ENCODE measurements around the gene PRICKLE3.

GRCh38 chrX:49163555-49164419, 22.4 kb downstream of the PRICKLE3 start:
- peak; percentile 50 for TF ChIP-seq CTCF (IDR thresholded peaks at IDR 0.05; ENCODE audit: low read depth, low read length, poor library complexity, severe bottlenecking)
- no peak for TF ChIP-seq EZH2phosphoT487 (IDR thresholded peaks at IDR 0.05; ENCODE audit: borderline replicate concordance, low read length)
